SK-MEL-5 (cell line): ENCODE measurements around the gene FRAS1. TPM values are rescaled to one million over a fixed set of nuclear protein-coding genes. Genes with fewer than 3 reads are reported as not detected.
"Not testable (repeated sequence)": the region's sequence is repeated elsewhere in the genome, so short reads cannot be mapped to it uniquely, and the experiment has no call there.

Experiments
- DNase-seq: peaks from one replicate; pipeline ENCODE4 v3.0.0-alpha.2; 2016; ENCODE audit warnings: low read depth, low spot score
- in situ Hi-C: cut with HindIII; loops from 2 replicates; pipeline ENCODE4 v1.10.0; 2016; ENCODE audit warnings: low sequenced_read_pairs, high pct_unique_total_duplicates, low pct_unique_long_range_greater_than_20kb
- total RNA-seq: library from RNA; depleted of rRNA; stranded (reverse); fragments of >200 nt; shearing (Covaris generic); gene quantifications from 2 replicates; pipeline ENCODE4 v1.2.3, GENCODE V29; 2014

The FRAS1 gene
- total RNA-seq, 1 experiment from 2014 or later, result 0.24 TPM

DNA sequence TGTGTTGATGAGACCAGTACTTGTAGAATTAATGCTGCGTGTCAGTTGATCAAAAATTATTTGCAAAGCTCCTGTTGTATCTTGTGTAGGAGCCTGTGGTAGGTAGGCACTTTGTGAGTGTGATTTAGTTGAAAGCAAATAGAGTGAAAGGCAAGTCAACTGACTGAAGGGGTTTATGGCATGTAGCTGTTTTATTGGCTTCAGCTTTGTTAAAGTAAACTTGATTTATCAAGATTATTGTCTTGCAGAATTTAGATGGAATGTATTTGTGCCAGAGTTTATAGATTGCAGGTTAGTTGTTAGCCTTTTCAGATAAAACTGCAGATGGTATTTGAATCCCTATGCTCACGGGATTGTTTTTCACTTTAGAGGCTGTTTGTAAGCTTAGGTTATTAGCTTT is 128.0 kb downstream of the FRAS1 start:
- DNase-seq, result no peak
- in situ Hi-C loops, result no loop called here

DNA sequence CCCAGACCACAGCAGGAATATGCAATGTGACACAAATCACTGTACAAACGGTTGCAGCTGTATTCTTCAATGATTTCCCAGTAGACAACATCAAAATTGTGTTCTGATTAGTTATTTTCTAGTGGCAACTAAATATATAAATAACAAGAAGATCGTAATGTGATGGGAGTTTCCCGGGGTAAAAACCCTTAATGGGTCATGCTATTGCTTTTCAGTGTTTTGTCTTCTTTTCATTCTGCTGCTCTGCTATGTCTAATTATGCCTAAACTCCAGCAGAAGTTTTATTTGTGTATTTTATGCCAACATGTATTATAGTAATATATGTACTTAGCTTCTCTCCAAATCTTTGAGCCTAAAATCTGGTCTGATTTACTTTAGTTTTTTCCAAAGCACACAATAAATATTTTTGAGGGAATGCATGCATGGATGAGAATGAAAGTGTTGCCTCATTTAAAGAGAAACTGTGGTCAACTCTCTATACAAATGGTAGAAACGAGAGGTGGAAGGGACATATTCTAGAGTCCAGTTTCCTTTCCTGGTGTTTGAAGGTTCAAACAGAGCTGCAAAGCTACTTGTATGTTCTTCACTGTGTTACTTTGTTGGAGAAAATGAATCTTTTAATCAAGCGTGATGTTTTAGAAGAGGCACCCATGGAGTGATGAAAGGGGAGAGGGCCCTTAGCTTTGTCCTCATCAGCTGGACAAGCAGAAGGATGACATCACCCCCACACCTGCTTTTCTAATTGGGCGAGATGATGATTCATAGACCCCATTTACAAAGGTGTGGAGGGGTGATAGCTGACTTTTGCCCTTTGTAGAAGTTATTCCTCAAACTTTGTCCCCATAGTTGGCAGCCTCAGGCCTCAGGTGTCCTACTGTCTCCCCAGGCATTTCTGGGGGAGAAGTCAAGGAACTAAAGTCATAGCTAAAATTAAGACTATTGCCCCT is 129.7 kb downstream of the FRAS1 start:
- in situ Hi-C loops, result no loop called here
- DNase-seq, result no peak

- in situ Hi-C loops, result no loop called here
- no peak for DNase-seq
Observed at GRCh38 chr4:78190068-78190467, 132.9 kb downstream of the FRAS1 start.

DNA sequence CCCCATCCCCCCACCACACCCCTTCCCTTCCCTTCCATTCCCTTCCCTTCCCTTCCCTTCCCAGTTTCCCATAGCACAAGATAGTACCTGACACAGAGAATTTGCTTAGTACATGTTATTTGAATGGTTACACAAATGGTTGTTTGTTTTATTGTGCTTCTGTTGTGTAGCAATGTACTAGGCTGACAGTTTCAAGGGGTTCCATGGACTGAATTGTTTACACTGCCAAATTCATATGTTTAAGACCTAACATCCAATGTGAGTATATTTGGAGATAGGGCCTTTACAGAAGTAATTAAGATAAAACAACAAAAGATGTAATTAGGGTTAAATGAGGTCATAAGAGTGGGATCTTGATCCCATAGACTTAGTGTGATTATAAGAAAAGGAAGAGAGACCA is 133.5 kb downstream of the FRAS1 start:
- in situ Hi-C loops, result no loop called here

GRCh38 chr4:78197947-78198346 is 140.8 kb downstream of the FRAS1 start:
- no peak for DNase-seq

More for the DNA sequence above, 133.5 kb downstream of the FRAS1 start:
- no peak for DNase-seq

GRCh38 chr4:78199984-78200383 is 142.9 kb downstream of the FRAS1 start:
- DNase-seq, result no peak
- in situ Hi-C loops, result no loop called here

More at GRCh38 chr4:78197947-78198346, 140.8 kb downstream of the FRAS1 start:
- in situ Hi-C loops, result no loop called here

- in situ Hi-C loops, result no loop called here
- DNase-seq, result no peak
Observed at GRCh38 chr4:78200949-78201348, 143.8 kb downstream of the FRAS1 start.

- DNase-seq, result no peak
- in situ Hi-C loops, result no loop called here
Observed at GRCh38 chr4:78204176-78204575, 147.1 kb downstream of the FRAS1 start.

GRCh38 chr4:78205591-78205990 is 148.5 kb downstream of the FRAS1 start:
- DNase-seq, result no peak
- in situ Hi-C loops, result no loop called here

GRCh38 chr4:78207541-78207940 is 150.4 kb downstream of the FRAS1 start:
- in situ Hi-C loops, result no loop called here

GRCh38 chr4:78207951-78208350 is 150.8 kb downstream of the FRAS1 start:
- DNase-seq, result no peak
- in situ Hi-C loops, result no loop called here

More at GRCh38 chr4:78207541-78207940, 150.4 kb downstream of the FRAS1 start:
- DNase-seq, result no peak

DNA sequence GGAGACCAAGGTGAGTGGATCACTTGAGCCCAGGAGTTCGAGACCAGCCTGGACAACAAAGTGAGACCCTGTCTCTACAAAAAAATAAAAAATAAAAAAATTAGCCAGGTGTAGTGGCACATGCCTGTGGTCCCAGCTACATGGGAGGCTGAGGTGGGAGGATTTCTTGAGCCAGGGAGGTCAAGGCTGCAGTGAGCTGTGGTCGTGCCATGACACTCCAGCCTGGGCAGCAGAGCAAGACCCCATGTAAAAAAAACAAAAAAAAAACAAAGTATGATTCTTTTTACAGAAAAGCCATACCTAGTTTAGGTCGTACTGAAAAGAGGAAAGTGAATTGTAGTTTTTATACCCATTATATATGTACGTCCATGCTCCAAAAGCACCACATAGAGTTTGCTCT is 151.8 kb downstream of the FRAS1 start:
- DNase-seq, in situ Hi-C loops: not testable (repeated sequence)

DNA sequence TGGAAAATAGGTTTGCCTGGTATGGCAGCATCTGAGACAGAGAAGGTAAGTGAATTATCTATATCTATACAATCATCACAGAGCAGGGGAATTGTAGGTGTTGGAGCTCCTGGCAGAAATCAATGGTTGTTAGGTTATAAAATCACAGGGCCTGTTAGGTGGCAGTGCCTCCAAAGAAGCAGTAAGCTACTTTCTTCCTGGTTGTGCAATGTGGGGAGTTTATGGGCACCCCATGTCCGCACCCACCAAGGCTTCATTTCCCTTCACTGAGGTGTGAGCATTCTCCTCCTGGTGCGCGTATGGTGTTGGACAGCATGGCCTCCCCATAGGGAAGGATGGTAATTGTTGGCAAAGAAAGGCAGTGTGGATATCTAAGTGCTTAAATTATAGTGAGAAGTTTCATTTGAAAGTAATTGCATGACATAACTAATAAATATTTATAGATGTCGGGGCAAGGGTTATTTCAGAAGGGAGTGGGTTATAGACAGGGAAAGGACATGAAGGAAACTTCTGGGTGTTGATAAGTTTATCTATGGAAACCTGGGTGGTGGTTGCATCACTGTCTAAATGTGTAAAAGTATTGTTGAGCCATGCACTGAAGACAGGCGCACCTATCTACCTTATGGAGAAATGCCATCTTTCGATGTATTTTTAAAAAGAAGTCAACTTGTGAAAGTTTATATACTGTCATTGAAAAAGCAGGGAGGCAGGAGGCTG is 153.7 kb downstream of the FRAS1 start:
- DNase-seq, result no peak
- in situ Hi-C loops, result no loop called here

DNA sequence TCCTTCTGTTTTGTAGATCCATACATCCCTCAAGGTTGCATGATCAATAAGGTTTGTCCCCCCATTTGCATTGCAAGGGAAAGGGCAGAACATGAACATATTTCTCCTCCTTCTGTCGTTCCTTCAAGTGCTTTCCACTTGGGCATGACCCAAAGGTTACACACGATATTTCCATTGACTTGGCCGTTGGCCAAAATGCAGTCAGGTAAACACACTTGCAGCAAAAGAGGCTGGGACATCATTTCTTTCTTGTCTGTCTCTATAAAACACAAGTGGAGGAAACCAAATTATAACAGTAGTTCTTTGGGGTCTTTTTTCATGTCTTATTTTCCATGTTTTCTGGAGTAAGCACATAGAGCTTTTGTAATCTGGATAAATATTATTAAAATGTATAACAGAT is 156.1 kb downstream of the FRAS1 start:
- DNase-seq, result no peak
- in situ Hi-C loops, result no loop called here

DNA sequence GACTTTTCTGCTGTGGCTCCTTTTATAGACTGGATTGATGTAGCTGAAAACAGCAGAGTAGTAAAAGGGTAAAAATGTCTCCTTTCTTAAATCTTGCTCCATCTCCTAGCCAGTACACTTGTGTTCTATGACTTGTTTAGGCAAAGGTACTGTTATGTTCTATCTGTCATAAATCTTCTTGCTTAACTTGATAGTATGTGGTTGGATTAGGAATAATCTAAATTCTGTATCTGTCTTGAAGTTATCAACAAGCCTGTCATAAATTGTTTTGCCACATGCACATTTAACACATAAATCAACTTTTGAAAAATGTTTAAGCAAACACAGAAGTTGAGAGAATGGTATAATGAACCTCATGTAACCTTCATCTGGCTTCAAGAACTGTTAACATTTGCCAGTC is 157.0 kb downstream of the FRAS1 start:
- no peak for DNase-seq
- in situ Hi-C loops, result no loop called here

- DNase-seq, result no peak
- in situ Hi-C loops, result no loop called here
Observed at GRCh38 chr4:78217557-78217956, 160.4 kb downstream of the FRAS1 start.

- DNase-seq, result no peak
- in situ Hi-C loops, result no loop called here
Observed at GRCh38 chr4:78218260-78218659, 161.1 kb downstream of the FRAS1 start.

DNA sequence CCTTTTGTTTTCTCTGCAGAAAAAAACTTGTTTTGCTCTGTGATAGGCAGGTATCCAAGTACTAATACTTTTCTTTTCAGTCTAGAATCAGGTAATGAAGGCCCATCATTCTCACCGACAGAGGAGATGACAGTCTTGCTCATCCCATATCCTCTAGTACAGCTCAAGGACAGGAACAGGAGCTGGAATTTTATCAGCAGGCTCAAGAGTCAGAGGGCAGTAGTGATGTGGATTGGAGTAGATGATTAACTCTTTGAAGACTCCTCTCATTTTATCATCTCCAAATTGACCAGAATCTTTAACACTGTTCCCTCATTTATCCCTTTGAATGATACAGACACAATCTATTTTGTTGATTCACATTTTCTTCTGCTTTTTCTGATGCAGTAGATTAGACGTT is 162.7 kb downstream of the FRAS1 start:
- in situ Hi-C loops, result no loop called here

DNA sequence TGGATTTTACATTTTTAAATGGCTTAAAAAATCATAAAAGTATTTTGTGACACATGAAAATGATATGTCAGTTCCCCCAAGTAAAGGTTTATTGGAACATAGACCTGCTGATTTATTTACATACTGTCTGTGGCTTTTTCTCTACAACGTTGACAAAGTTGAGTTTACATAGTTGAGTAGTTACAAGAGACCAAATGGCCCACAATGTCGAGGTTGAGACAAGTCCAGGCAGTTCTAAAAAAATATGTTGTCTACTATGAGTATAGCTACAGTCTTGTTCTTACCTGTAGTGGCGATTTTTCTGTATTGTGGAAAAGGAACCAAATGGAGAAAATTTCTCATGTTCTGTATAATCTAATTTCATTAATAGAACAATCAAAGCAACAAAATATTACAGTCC is 163.2 kb downstream of the FRAS1 start:
- no peak for DNase-seq
- in situ Hi-C loops, result no loop called here

More for the DNA sequence above, 162.7 kb downstream of the FRAS1 start:
- DNase-seq, result no peak
